Astrocyte (in vitro differentiated cells and primary cell): ENCODE results near the gene CD300A. TPM values are rescaled to one million over a fixed set of nuclear protein-coding genes. Genes with fewer than 3 reads are reported as not detected.

Experiments
- DNase-seq: peaks from one replicate; pipeline ENCODE4 v3.0.0-alpha.2; 2010; ENCODE audit warnings: low read depth
- FAIRE-seq: peaks from 2 replicates; lab custom pipeline; 2011; peaks lifted over from hg19 to GRCh38; lab: Jason Lieb, UNC
- H2AFZ ChIP-seq: 2 replicates; pipeline ENCODE4 v1.6.0; 2012; ENCODE audit warnings: low read depth, low read length, inconsistent platforms
- H3K27ac ChIP-seq: 2 replicates; pipeline ENCODE4 v1.5.1; 2011; ENCODE audit warnings: low read depth, low read length, inconsistent platforms
- H3K27me3 ChIP-seq: 2 replicates; pipeline ENCODE4 v1.6.0; 2011; ENCODE audit warnings: low read length, inconsistent platforms; ENCODE audit not compliant: insufficient read depth
- H3K36me3 ChIP-seq: 2 replicates; pipeline ENCODE4 v1.5.1; 2011; ENCODE audit warnings: low read length, inconsistent platforms; ENCODE audit not compliant: insufficient read depth
- H3K4me1 ChIP-seq: 2 replicates; pipeline ENCODE4 v1.5.1; 2011; ENCODE audit warnings: low read length, inconsistent platforms; ENCODE audit not compliant: insufficient read depth
- H3K4me2 ChIP-seq: 2 replicates; pipeline ENCODE4 v1.6.0; 2012; ENCODE audit warnings: low read length, inconsistent platforms
- H3K4me3 ChIP-seq: 2 replicates; pipeline ENCODE4 v1.5.1; 2011; ENCODE audit warnings: low read depth, mild to moderate bottlenecking, low read length, inconsistent platforms; ENCODE audit not compliant: insufficient read depth
- H3K79me2 ChIP-seq: 2 replicates; pipeline ENCODE4 v1.6.0; 2012; ENCODE audit warnings: mild to moderate bottlenecking, low read length, inconsistent platforms; ENCODE audit not compliant: insufficient read depth
- H3K9ac ChIP-seq: 2 replicates; pipeline ENCODE4 v1.6.0; 2012; ENCODE audit warnings: mild to moderate bottlenecking, low read length, inconsistent platforms
- H3K9me3 ChIP-seq: 2 replicates; pipeline ENCODE4 v1.5.1; 2012; ENCODE audit warnings: low read depth, mild to moderate bottlenecking, low read length, inconsistent platforms; ENCODE audit not compliant: insufficient read depth
- H4K20me1 ChIP-seq: 2 replicates; pipeline ENCODE4 v1.6.0; 2012; ENCODE audit warnings: low read length, inconsistent platforms; ENCODE audit not compliant: insufficient read depth
- H3K27ac Mint-ChIP-seq: one replicate; pipeline ENCODE4 v1.8.0; 2021; ENCODE audit warnings: mild to moderate bottlenecking, mixed read lengths; ENCODE audit not compliant: unreplicated experiment
- H3K27me3 Mint-ChIP-seq: one replicate; pipeline ENCODE4 v1.8.0; 2021; ENCODE audit warnings: low read depth, mixed read lengths; ENCODE audit not compliant: unreplicated experiment
- H3K36me3 Mint-ChIP-seq: one replicate; pipeline ENCODE4 v1.8.0; 2021; ENCODE audit warnings: low read depth, mixed read lengths; ENCODE audit not compliant: unreplicated experiment
- H3K4me1 Mint-ChIP-seq: one replicate; pipeline ENCODE4 v1.8.0; 2021; ENCODE audit warnings: low read depth, mixed read lengths; ENCODE audit not compliant: unreplicated experiment
- H3K4me3 Mint-ChIP-seq: one replicate; pipeline ENCODE4 v1.8.0; 2021; ENCODE audit warnings: mild to moderate bottlenecking, moderate library complexity, mixed read lengths; ENCODE audit not compliant: unreplicated experiment
- H3K9me3 Mint-ChIP-seq: one replicate; pipeline ENCODE4 v1.8.0; 2021; ENCODE audit warnings: mild to moderate bottlenecking, mixed read lengths; ENCODE audit not compliant: unreplicated experiment
- CTCF ChIP-seq: IDR thresholded peaks from 2 replicates; pipeline ENCODE4 v1.5.1; 2011; ENCODE audit warnings: low read depth, mild to moderate bottlenecking, inconsistent platforms, low read length, moderate library complexity; ENCODE audit not compliant: insufficient read depth
- EZH2 ChIP-seq: IDR thresholded peaks from 2 replicates; pipeline ENCODE4 v1.6.1; 2012; ENCODE audit warnings: mild to moderate bottlenecking, low read length, inconsistent platforms; ENCODE audit not compliant: insufficient read depth
- total RNA-seq: library from RNA; stranded (reverse); gene quantifications from 2 replicates; pipeline ENCODE4 v1.2.1, GENCODE V29; 2021

CD300A gene
- total RNA-seq, 1 donor from 2014 or later: not detected

GRCh38 chr17:74508156-74508555, 41.7 kb downstream of the CD300A start:
- DNase-seq: no peak
- H3K27me3 Mint-ChIP-seq: peaks cover 7% of the 10 kb centered on the region
- Histone ChIP-seq H3K79me2 (no peaks in the 10 kb centered on the region), H4K20me1 (no peaks in the 10 kb centered on the region), H3K4me3 (no peak overlapping the region), H3K9ac (no peak overlapping the region), H3K4me1 (peaks cover 8% of the 10 kb centered on the region), H3K36me3 (no peaks in the 10 kb centered on the region), H3K27ac (no peak overlapping the region), H3K9me3 (no peaks in the 10 kb centered on the region), H3K4me2 (no peak overlapping the region), H2AFZ (no peak overlapping the region), H3K27me3 (no peaks in the 10 kb centered on the region)
- H3K27ac Mint-ChIP-seq: no peak overlapping the region
- H3K4me3 Mint-ChIP-seq: no peak overlapping the region
- TF ChIP-seq EZH2: no peak
- TF ChIP-seq CTCF: no peak
- FAIRE-seq: peak; percentile 47
- H3K36me3 Mint-ChIP-seq: no peaks in the 10 kb centered on the region
- H3K4me1 Mint-ChIP-seq: peaks cover 6% of the 10 kb centered on the region
- H3K9me3 Mint-ChIP-seq: no peaks in the 10 kb centered on the region

GRCh38 chr17:74512036-74512435, 45.6 kb downstream of the CD300A start:
- DNase-seq: peak; percentile 72
- TF ChIP-seq EZH2 (no peak), CTCF (no peak)
- peaks cover 8% of the 10 kb centered on the region for H3K4me1 ChIP-seq

GRCh38 chr17:74512624-74513091, 46.2 kb downstream of the CD300A start:
- FAIRE-seq: no peak
- H3K27me3 Mint-ChIP-seq: peaks cover 25% of the 10 kb centered on the region

More at GRCh38 chr17:74512036-74512435, 45.6 kb downstream of the CD300A start:
- no peak for FAIRE-seq
- no peaks in the 10 kb centered on the region for H3K79me2 ChIP-seq
- H3K27me3 ChIP-seq: no peaks in the 10 kb centered on the region
- peak overlapping the region; percentile 34 for H3K4me2 ChIP-seq
- peaks cover 14% of the 10 kb centered on the region for H3K9me3 ChIP-seq
- H3K9ac ChIP-seq: no peak overlapping the region
- Mint-ChIP-seq H3K36me3 (no peaks in the 10 kb centered on the region), H3K9me3 (peaks cover 9% of the 10 kb centered on the region), H3K27me3 (peaks cover 25% of the 10 kb centered on the region), H3K27ac (no peak overlapping the region), H3K4me1 (peaks cover 6% of the 10 kb centered on the region), H3K4me3 (no peak overlapping the region)
- H2AFZ ChIP-seq: no peak overlapping the region
- H4K20me1 ChIP-seq: no peaks in the 10 kb centered on the region
- H3K4me3 ChIP-seq: no peak overlapping the region
- H3K27ac ChIP-seq: peak overlapping the region; percentile 50
- H3K36me3 ChIP-seq: no peaks in the 10 kb centered on the region

More at GRCh38 chr17:74512624-74513091, 46.2 kb downstream of the CD300A start:
- DNase-seq: peak; percentile 85
- no peaks in the 10 kb centered on the region for H3K36me3 Mint-ChIP-seq
- Histone ChIP-seq H3K27me3 (no peaks in the 10 kb centered on the region), H4K20me1 (no peaks in the 10 kb centered on the region), H3K79me2 (no peaks in the 10 kb centered on the region), H3K36me3 (no peaks in the 10 kb centered on the region), H3K9me3 (peaks cover 14% of the 10 kb centered on the region), H3K4me1 (peaks cover 8% of the 10 kb centered on the region), H3K4me2 (peak overlapping the region; percentile 34), H3K27ac (peak overlapping the region; percentile 50), H2AFZ (no peak overlapping the region), H3K4me3 (no peak overlapping the region), H3K9ac (no peak overlapping the region)
- peaks cover 9% of the 10 kb centered on the region for H3K9me3 Mint-ChIP-seq
- H3K4me3 Mint-ChIP-seq: no peak overlapping the region
- TF ChIP-seq CTCF: no peak
- H3K27ac Mint-ChIP-seq: no peak overlapping the region
- peaks cover 6% of the 10 kb centered on the region for H3K4me1 Mint-ChIP-seq
